HG02623 (cell line): ENCODE measurements around the gene FAM53B.
"Not testable (repeated sequence)": the region's sequence is repeated elsewhere in the genome, so short reads cannot be mapped to it uniquely, and the experiment has no call there.

Experiments used
- ATAC-seq: cut with Tn5 transposase; IDR thresholded peaks from one replicate; pipeline ENCODE4 v1.9.1; 2021; ENCODE audit warnings: moderate library complexity; ENCODE audit not compliant: unreplicated experiment

FAM53B gene

DNA sequence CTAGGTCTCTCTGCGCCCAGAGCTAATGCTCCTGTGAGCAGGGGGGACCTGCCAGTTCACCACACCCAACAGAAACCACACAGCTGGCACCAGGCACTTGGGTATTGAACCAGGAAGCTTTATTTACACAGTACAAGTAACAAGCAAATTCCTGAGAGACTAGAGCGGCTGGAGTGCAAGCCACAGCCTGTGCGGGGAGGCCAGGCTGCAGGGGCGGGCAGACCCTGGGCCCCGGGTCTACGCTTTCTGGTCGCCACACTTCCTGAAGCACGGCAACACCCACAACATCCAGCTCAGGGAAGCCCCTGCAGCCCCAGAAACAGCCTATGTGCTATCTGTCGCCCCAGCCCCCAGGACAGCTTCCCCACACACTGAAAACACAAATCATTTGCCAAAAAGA lies 125.0 kb downstream of the FAM53B start:
- ATAC-seq: no peak

DNA sequence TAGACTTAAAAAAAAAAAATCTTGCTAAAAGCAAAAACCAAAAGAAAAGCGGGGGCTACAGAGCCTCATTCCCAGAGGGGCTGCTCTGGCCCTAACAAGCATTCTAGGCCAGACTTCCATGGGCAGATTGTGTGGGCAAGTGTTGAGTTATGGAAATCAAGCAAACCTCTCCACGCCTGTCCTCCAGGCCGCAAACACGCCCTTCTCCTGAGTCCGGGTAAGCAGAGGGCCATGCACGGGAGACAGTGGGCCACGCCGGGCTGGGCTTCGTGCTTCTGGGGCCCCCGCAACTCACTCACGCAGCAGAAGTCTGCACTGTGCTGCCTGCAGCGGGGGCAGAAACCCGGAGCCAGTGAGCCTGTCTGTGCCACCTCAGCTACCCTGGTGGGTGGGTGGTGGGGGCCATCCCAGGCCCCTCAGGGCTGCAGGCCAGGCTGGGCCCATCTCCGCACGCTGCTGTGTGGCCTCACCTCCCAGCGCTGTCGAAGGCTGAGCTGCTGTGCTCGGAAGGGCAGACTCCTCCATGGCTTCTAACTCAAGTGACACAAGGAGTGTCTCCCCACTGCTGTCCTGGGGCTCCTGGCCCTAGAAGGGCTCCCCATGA lies 125.6 kb downstream of the FAM53B start:
- no peak for ATAC-seq

DNA sequence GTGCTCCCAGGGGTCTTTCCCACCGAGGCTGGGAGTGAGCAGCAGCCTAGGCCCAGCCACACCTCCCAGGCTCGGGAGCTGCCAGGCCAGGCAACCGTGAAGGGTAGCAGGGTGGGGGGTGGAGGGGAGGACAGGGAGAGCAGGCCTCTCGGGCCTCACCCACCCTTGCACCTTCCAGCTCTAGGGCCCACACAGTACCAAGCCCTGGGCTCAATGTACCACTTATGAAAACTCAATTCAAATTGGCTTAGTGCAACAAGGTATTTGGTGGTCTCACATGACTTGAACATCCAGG lies 127.4 kb downstream of the FAM53B start:
- ATAC-seq: no peak

DNA sequence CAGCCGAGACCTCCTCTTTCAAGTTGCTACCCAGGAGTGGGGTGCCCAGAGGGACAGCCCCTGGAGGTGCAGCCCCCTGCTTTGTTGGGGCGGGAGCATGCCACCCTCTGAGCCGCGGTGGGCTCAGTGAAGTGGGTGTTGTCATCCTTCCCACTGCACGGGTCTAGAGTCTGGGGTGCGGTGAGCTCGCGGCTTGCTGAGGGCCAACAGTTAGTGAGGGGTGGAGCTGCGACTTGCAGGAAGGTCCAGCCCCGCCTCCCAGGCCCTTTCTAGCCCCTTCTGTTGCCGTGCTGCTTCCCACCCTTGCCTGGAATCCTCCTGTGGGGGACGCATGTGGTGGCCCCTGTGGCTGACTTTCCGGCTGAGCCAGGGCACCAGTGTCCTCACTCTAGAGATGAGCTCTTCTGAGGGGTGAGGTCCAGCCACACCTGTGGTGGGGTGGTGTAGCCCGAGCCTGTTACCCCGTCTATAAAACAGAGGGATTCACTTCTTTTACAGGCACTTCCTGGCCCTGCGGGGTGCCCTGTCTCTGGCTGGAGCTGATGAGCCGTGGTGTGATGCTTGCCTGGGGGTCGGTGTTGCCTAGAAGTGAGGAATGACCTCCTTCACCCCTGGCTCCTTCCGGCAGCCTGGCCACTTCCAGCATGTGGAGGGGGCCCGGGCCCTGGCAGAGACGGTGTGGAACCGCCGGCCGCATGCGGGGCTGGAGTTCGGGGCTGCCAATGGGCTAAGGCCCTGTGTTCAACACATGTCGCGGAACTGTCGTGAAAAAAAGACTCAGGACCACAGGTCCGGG lies 127.9 kb downstream of the FAM53B start:
- ATAC-seq: no peak

DNA sequence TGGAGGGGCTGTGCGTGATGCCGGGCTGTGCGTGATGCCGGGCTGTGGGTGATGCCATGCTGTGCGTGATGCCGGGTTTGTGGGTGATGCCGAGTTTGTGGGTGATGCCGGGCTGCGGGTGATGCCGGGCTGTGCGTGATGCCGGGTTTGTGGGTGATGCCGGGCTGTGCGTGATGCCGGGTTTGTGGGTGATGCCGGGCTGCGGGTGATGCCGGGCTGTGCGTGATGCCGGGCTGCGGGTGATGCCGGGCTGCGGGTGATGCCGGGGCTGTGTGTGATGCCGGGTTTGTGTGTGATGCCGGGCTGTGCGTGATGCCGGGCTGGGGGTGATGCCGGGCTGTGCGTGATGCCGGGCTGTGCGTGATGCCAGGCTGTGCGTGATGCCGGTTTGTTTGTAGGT lies 128.9 kb downstream of the FAM53B start:
- ATAC-seq: no peak

DNA sequence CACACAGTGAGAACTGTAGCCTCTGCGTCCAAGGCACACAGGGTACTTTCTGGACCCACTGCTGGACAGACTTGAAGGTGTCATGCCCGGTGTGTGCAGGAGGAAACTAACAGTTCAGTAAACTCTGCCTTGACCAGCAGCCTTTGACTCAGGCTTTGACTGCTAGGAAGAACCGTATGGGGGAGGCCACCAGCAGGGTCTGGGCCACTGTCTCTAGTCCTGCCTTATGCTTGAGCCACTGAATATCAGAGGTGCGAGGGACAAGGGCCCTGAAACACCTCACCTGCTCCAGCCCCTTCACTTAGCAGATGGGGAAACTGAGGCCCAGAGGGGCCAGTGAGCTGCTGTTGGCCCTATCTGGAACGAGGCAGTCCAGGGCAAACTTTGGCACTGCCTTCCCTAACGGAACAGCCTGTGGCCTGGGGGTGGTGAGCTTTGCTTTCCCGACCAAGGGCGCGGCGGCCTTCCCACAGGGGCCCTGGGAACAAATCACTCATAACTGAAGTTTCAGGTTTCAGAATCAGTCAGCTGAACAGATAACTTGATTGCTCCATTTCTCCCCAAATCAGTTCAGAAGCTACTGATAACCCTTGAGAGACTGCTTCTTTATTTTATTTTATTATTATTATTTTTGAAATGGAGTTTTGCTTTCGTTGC lies 130.0 kb downstream of the FAM53B start:
- ATAC-seq: peak; percentile 47

DNA sequence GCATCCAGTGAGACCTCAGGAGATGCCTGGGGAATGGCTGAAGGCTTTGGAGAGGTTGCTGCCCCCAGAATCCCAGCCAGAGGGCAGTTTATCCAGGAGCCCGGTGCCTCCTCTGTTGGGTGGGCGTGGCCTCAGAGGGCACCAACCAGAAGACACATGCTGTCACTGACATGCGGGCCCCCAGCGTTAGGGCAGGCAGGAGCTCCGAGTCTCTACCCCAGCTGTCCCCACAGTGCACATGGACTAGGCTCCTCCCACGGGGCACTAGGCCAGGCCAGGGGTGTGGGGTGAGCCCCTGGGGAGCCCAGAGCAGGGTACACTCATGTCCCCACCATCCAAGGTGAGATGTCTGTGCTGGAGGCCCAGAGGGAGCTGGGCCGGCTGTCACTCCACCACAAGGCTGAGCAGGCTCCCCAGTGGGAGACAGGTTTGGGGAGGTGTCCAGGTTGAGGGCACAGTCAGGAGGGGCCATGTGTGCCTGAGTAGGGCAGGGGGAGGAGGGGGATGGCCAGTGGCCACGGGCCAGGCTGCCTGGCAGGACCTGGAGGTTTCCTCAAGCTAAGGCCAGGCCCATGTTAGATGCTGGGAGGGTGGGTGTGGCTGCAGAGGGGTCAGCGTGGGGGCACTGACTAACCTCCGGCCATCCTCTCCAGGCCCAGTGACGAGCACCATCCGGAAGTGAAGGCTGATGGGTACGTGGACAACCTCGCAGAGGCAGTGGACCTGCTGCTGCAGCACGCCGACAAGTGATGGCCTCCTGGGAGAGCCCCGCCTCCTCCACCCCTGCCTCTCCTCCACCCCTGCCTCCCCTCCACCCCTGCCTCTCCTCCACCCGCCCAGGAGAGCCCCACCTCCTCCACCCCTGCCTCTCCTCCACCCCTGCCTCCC lies 131.3 kb downstream of the FAM53B start:
- ATAC-seq: no peak

DNA sequence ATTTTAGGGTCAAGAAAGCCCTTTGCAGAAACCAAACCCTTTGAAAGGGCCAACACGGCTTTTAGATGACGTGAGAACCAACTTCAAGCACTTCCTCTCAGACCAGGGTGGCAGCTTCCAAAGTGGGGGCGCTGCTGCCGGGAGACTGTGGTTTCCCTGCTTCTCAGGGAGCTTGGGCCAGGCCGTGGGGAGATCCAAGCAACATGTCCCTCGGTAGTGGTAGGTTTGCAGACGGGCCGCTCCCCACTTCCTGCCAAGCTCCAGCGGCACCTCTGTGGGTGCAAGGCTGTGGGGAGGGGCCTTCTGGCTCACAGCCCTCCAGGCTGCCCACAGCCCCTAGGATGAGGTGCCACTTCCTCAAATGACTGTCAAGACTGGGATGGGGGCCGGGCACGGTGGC lies 132.4 kb downstream of the FAM53B start:
- no peak for ATAC-seq

DNA sequence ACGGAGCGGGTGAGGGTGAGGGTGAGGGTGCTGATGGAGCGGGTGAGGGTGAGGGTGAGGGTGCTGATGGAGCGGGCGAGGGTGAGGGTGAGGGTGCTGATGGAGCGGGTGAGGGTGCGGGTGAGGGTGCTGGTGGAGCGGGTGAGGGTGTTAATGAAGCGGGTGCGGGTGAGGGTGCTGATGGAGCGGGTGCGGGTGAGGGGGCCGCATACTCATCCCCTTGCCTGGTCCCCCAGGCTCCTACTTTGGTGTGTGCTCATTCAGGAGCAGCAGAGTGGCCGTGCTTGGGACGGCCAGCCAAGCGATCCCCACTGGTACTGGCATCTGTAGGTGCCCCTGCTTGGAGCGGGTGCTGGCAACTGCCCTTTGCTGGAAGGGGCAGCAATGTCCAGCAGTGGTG lies 133.3 kb downstream of the FAM53B start:
- not testable (repeated sequence) for ATAC-seq

DNA sequence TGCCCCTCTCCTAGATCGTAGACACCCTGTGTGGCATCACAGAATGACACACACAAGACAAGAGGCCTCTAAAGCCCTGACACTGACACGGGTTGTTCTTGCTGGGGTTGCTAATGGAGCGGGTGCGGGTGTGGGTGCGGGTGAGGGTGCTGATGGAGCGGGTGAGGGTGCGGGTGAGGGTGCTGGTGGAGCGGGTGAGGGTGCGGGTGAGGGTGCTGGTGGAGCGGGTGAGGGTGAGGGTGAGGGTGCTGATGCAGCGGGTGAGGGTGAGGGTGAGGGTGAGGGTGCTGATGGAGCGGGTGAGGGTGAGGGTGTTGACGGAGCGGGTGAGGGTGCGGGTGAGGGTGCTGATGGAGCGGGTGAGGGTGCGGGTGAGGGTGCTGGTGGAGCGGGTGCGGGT lies 134.0 kb downstream of the FAM53B start:
- ATAC-seq: not testable (repeated sequence)

DNA sequence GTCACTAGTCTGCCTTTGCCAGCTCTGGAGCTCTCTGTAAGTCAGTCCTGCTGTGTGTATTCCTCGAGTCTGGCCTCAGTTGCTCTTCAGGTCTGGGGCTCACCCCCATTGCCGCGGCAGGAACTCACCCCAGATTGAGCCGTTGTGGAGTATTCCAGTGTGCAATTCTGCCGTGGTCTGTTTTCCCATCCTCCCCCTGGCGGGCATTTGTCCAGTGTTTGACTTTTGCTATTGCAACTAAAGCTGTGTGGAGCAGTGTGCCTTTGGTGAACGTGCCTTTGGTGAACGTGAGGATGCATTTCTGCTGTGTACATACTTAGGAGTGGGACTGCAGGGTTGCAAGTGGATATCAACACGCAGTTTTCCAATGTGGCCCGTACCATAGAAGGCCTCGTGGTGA lies 134.5 kb downstream of the FAM53B start:
- ATAC-seq: no peak

DNA sequence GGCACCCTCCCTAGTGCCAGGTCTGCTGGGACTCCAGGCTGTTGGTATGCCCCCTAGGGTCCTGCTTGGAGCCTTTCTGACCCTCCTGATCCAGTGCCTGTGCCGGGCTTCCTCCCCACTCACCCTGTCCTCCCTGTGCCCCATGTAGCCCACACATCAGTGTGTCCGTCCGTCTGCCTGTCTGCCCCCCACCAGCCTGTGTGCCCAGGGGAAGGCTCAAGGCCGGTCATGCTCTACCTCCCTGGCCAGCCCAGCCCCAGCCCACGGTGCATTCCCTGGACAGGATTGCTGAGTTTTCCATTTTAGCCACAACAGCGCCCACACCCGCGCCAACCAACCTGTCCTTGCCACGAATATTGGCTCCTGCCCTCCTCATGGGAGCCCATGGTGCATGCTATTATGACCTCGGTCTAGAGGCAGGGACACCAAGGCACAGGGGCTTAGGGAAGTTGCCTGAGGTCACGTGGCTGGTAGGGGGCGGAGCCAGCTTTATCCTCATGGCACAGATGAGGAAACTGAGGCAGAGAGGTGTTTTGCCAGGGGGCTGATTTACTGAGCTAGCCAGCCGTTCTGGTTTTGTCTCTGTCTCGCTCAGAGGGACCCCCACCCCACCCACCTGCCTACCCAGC lies 136.0 kb downstream of the FAM53B start:
- no peak for ATAC-seq

DNA sequence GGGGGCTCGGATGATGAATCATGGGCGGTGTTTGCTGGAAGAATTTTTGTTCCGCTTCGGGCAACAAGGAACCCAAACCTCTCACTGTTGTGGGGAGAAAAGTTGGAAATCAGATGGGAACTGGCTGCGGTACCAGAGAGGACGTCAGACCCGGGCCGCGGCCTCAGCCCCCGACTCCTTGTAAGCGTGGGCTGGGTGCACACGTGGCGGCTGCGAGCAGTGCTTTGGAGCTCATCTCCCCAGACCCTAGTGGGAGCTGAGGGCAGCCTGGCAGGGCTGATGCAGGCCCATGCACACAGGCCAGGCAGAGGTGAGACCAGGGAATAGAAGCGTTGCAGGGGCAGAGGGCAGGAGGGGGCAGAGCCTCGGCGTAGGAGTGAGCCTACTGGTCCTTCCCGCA lies 136.5 kb downstream of the FAM53B start:
- ATAC-seq: no peak

DNA sequence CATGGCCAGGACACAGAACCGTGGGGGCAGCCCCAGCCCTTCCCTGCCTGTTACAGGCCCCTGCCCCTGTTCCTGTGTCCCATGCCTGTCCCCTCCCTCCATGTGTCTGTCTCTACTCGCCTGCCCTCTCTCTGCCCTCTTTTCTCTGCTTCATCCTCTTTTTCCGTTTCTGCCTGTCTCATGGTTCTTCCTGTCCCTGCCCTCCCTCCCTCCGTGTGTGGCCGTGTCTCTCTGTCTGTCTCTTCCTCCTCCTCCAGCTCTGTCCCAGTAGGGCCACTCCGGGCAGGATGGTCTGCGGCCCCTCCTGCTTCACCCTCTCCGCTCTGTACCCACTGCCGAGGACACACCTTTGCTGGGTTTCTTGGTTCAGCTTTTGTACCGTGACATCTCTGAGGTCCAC lies 137.4 kb downstream of the FAM53B start:
- no peak for ATAC-seq

DNA sequence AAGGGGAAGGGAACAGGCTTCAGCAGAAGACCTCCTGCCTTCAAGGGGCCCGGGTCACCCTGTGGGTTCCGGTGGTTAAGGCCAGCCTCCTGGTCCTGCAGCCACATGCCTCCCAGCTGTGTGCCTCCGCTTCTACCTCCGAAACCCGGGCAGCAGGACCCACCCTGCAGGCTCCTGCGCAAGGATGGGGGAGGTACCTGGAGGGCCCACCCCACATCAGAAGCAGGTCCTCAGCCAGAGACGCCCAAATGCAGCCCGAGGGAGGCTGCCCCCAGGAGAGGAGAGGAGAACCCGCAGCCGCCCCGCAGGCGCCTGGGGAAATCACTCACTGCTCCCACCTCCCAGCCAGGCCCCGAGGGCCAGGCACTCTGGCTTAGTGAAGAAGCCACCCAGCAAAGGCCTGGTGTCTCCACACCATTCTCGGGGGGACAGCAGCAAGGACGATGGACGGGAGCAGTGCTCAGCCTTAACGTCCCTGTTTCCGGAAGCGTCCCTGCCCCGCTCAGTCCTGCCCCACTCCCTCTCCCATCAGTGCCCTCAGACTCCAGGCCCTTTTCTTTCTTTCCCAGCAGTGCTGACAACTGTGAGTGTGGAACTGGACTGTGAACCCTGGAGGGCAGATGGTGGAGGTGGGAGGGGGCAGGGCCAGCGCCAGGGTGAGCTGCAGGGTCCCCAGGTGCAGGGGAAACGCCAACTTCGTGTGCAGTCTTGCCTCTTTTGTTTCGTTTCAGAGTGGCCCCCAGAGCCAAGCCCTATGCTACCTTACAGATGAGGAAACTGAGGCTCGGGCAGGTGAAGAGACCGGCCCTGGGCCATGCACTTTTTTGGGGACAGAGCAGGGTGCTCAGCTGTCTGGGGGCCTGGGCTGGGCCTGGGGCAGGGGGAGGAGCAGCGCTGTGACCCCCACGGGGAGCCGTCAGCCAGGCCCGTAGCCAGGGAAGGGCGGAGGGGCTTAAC lies 138.0 kb downstream of the FAM53B start:
- ATAC-seq: no peak

DNA sequence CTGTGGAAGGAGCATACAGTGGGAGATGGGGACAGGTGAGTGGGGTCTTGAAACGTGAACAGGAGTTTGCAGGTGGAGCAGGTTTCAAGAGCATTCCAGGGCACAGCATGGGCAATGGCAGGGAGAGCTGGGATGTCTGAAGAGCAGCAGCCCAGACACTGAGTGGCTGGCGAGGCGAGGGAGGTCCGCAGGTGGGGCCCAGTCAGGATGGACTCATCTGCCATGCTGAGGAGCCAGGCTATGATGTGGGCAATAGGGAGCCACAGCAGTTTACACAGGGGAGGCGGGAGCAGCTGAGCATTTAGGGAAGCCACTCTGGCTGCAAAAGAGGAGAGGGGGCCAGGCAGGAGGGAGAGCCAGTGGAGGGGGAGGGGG lies 138.7 kb downstream of the FAM53B start:
- ATAC-seq: no peak

DNA sequence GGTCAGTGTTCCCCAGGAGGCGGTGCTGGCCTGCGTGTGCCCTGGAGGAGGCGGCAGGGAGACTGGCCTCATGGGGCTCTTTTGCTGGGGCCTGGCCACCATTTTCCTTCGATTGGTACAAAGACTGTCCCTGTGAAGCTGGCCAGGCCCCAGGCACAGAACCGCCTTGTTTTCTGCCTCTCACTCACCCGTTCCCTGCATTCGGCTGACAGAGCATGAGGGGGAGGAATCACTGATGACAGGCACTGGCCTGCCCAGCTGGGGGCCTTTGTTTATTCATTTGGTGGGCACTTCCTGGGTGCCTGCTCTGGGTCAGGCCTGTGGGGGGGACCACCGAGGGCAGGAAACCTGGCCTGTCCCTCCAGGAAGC lies 139.2 kb downstream of the FAM53B start:
- no peak for ATAC-seq

DNA sequence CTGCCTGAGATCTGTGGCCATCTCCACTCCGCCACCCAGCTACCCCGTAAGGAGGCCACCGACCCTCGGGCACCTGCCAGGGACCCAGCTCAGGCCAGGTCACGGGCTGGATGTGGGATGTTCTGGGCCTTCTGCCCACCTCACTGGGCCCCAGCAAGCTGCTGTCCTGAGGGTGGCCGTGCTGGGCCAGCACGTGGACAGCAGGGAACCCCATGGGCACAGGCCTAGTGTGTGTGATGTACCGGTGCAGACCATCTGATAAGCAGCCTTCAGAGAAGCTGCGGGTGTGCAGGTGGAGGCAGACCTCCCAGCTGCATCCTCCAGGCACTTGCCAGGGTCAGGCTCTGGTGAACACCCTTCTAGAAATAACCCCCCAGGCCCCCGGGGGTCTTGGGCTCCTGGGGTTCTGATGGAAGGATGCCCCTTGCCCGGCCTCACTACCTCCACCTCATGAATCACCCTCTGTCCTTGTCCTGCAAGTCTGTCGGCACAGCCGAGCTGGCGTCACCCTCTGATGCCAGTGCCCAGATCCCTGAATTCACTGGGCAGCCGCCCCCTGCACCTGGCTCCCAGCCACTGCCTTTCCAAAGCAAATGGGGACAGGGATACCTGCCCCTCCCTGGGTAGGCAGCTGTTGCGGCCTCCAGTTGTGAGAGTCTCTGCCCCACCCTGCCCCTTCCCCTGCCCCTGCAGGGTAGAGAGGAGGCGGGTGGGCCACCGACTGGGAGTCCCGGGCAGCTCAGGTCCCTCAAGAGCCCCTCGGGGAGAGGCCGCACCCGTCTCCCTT lies 139.8 kb downstream of the FAM53B start:
- no peak for ATAC-seq
